Heart left ventricle (tissue), 13 donors: ENCODE results near the gene MRPL11.

Source experiments
- POLR2A ChIP-seq, 2 donors: fragments of 450-650 bp; IDR thresholded peaks; one replicate each; pipeline ENCODE4 v1.6.1; 2017; ENCODE audit warnings: antibody characterized with exemption in 2 of 2, mild to moderate bottlenecking in 2 of 2, moderate library complexity in 2 of 2
- TF ChIP-seq, protein P1 (sequence below), 12 donors: fragments of 200-600 bp; sonication (generic) in 4 of 12; IDR thresholded peaks; one replicate each; pipeline versions ENCODE4 v1.5.0 to v1.8.0; 2018 to 2022; ENCODE audit warnings: antibody characterized with exemption in 12 of 12, mild to moderate bottlenecking in 5 of 12
- donor health status: ischemic (EF 13 %, LVEDD 7.1; RV severe dilation, severe dysfunction).
- donor health status: DM: no; HTN: yes; CAD: no.
- donor health status: DM: no; HTN: no; CAD: no.
- donor health status: ischemic (EF 25% LVEDD 6.9; RV normal size, moderate dysfunction).
- donor health status: ischemic (EF 25% LVEDD 5.7; RV mildly dilated, moderate dysfunction).
- donor health status: ischemic (EF 35%, LVEDD 5.7; RV mildly dilated, moderate dysfunction).
- donor health status: nonischemic (EF 11% LVEDD 7.7; RV severe dilation, severe dysfunction).
- donor health status: DM: yes; HTN: yes; CAD: no.
- donor health status: PGD.
- donor health status: ischemic (EF 29% LVEDD 5.4; RV normal size, mild dysfunction).
- donor health status: nonischemic (EF 23%, LVEDD 6.1; RV moderate dilation, normal function).

DNA sequence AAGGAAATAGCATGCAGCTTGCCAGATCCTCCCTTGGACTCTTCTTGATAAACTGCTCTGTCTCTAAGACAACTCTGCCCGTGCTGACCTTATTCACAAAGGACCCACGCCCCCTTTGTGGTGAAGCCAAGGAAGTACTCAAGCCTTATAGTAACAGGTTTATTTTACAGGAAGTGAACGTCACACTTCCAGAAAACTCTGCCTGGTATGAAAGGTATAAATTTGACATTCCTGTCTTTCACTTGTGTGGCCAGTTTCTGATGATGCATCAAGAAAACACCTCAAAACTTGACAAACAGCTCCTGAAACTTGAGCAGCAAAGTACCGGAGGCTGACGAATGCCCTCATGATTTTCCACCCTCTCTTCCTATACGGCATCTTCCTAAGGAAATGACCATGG is 15.6 kb upstream of the MRPL11 start:
- TF ChIP-seq, protein P1, sequence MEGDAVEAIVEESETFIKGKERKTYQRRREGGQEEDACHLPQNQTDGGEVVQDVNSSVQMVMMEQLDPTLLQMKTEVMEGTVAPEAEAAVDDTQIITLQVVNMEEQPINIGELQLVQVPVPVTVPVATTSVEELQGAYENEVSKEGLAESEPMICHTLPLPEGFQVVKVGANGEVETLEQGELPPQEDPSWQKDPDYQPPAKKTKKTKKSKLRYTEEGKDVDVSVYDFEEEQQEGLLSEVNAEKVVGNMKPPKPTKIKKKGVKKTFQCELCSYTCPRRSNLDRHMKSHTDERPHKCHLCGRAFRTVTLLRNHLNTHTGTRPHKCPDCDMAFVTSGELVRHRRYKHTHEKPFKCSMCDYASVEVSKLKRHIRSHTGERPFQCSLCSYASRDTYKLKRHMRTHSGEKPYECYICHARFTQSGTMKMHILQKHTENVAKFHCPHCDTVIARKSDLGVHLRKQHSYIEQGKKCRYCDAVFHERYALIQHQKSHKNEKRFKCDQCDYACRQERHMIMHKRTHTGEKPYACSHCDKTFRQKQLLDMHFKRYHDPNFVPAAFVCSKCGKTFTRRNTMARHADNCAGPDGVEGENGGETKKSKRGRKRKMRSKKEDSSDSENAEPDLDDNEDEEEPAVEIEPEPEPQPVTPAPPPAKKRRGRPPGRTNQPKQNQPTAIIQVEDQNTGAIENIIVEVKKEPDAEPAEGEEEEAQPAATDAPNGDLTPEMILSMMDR (IDR thresholded peaks at IDR 0.05): no peak
- TF ChIP-seq POLR2A (IDR thresholded peaks at IDR 0.05): no peak
